Activated CD8-positive, alpha-beta memory T cell treated with anti-CD3 and anti-CD28 coated beads for 1 hour (primary cell): ENCODE measurements around the gene CKLF.
A peak's percentile ranks its signal among the peaks of the same experiment; 100 is the strongest.
"Not testable (repeated sequence)": the region's sequence is repeated elsewhere in the genome, so short reads cannot be mapped to it uniquely, and the experiment has no call there.

ENCODE experiments used
- DNase-seq, 2 donors: peaks; one replicate each; pipeline ENCODE4 v3.0.0-alpha.2; 2020; ENCODE audit warnings: low read depth in 1 of 2; ENCODE audit errors: extremely low read depth in 1 of 2

The CKLF gene

GRCh38 chr16:66592241-66592640 is 39.9 kb downstream of the CKLF start:
- no peak for DNase-seq

GRCh38 chr16:66592814-66593213 is 40.4 kb downstream of the CKLF start:
- no peak for DNase-seq

GRCh38 chr16:66594739-66595138 is 42.4 kb downstream of the CKLF start:
- no peak for DNase-seq

DNA sequence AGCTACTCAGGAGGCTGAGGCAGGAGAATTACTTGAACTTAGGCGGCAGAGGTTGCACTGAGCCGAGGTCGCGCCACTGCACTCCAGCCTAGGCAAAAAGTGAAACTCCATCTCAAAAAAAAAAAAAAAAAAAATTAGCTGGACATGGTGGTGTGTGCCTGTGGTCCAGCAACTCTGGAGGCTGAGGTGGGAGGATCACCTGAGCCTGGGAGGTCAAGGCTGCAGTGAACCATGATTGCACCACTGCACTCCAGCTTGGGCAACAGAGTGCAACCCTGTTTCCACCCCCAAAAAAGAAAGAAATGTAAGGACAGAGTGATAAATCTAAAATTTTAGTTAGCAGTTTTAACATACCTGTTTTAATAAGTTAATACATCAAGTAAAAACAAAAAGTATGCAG is 44.2 kb downstream of the CKLF start:
- DNase-seq, result not testable (repeated sequence)

DNA sequence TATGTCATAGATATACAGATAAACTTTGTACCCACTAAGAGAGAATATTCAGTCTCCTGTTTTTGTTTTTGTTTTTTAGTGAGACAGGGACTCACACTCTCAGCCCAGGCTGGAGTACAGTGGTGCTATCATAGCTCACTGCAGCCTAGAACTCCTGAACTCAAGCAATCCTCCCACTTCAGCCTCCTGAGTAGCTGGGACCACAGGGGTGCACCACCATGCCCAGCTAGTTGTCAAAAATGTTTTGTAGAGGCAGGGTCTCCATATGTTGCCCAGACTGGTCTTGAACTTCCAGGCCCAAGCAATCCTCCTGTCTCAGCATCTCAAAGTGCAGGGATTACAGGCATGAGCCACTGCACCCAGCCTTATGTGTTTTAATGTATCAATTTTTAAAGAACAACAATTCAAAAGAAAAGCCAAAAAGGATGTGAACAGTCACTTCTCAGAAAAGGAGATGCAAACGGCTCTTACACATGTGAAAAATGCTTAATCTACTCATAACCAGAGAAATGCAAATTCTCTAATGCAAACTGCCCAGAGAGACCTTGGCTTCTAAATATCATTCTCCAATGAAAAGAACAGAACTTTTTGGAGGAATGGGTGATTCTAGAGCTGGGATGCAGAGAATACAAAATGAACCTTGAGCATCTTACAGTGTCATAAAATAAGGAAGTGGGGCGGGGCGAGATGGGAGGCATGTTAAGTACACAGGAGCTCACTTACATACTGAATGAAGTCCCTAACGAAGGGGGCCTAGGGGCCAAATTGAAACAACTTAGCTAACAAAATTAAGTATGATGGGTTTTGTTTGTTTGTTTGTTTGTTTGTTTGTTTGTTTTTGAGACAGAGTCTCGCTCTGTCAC is 44.8 kb downstream of the CKLF start:
- no peak for DNase-seq

- no peak for DNase-seq
These were observed 45.7 kb downstream of the CKLF start for GRCh38 chr16:66598111-66598510.

DNA sequence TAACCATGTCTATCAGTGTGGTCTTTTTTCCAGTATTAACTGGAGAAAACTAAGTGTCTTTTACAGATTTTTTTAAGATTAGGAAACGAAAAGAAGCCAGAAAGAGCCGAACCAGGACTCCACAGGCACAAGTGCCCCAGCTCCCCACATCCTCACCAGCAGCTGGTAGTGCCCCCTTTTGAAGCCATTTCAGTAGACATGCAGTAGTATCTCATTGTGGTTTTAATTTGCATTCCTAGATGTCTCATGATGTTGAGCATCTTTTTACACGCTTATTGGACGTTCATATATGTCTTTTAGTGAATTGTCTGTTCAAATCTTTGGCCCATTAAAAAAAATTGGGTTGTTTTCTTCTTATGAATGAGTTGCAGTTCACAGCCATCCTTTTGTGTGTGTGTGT is 47.4 kb downstream of the CKLF start:
- no peak for DNase-seq

GRCh38 chr16:66600477-66600876 is 48.1 kb downstream of the CKLF start:
- DNase-seq, result no peak

GRCh38 chr16:66601471-66601870 is 49.1 kb downstream of the CKLF start:
- no peak for DNase-seq

DNA sequence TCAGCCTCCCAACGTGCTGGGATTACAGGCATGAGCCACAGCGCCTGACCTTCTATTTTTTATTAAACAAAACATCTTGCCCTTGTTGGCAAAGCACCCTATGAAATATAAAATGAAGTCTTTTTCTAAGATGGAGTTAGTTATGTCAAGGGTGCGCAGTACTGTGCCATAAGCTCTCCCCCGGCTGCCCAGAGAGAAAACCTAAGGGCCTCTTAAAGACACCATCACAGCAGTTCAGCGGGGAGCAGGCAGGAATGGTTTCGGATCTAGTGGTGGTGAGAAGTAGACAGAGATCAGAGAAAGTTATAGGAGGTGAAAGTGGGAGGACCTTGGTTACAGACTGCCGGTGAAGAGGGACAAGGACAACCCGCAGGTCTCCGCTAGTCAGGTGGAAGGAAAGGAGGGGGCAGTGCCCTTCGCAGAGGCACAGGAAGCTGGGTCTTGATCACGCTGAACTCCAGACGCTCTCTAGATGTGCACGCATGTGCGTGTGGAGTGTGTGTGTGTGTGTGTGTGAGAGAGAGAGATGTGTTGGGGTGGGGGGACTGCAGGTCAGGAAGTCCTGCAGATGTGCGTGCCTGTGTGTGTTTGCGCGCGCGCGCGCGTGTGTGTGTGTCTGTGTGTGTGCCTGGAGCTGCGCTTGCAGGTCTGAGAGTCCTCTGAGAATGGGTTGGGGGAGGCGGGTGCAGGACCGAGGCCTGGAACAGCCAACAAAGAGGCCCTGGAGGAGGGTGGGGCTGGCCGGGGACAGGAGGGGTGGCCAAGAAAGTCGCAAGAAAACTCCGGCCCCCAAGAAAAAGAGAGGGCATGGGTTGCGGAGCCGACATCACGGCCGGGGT is 51.4 kb downstream of the CKLF start:
- peak; percentile 19 to 50 for DNase-seq

DNA sequence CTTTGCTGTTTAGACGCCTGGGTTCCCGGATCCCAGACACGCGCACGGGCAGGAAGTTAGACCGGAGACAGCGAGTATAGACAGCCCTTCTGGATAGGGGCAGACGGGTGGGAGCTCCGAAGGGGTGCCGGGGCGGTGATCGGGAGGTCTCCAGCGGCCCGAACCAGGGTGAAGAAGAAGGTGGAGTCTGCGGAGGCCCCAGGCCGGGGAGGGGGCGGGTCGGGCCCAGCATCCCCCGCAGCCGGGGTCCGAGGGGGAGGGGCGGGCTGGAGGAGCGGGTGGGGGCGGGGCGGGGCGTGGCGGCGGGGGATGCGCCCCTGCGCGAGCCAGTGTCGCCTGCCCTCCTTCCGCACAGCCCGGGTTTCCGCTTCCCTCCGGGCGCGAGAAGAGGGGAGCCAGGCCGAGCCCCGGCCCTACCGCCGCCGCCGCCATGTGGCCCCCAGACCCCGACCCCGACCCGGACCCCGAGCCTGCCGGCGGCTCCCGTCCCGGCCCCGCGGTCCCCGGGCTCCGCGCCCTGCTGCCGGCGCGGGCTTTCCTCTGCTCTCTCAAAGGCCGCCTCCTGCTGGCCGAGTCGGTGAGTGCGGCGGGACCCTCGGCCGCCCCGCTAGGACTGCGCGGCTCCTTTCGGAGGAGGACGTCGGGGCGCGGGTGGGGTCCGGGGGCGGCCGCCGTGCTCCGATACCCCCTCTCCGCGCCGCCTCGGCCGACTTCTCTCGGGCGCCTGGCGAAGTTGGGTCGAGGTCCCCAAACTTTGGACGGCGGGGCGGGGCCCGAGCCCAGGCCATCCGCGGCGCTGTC is 52.2 kb downstream of the CKLF start, which contains the start of gene CMTM3:
TSS of gene CMTM3 (plus strand) at position 329 of the 801 bp plus-strand sequence. CDS start at position 431, 102 bp downstream.
- peak; percentile 33 to 59 for DNase-seq

- peak in 1 of 2 donors; percentile 12 for DNase-seq
These were observed 53.0 kb downstream of the CKLF start for GRCh38 chr16:66605177-66605978.

DNA sequence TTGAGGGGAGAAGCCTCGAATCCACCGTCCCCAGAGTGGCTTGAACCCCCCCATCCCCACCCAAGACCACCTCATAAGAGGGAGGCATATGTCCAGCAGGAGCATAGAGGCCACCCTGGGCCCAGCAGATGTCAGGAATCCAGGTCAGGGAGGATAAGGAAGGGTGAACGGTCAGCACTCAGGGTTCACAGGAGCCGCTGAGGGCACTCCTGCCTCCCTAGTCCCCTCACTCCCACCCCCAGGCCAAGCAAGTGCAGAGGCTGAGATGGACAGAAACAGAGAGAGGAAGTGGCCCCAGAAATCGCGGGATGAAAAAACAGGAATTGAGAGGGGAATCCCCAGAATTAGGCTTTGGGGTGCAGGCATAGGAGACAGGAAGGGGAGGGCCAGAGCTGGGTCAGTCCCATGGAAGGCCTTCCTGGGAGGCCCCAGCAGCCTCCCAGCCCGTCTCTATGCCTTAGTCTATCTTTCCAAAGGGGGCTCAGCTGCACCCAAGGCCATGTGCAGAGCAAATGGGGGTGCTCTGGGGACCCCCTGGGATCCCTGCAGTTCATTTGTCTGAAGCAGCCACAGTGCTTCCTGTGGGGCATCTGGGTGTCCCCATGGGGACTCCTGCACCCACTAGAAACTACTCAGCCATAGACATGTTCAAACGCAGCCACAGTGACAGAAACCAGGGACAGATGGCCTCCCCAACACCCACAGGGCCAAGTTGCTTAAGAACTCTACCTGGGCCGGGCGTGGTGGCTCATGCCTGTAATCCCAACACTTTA is 53.8 kb downstream of the CKLF start:
- DNase-seq, result no peak

GRCh38 chr16:66608241-66609138 is 56.1 kb downstream of the CKLF start:
- peak; percentile 35 to 76 for DNase-seq

DNA sequence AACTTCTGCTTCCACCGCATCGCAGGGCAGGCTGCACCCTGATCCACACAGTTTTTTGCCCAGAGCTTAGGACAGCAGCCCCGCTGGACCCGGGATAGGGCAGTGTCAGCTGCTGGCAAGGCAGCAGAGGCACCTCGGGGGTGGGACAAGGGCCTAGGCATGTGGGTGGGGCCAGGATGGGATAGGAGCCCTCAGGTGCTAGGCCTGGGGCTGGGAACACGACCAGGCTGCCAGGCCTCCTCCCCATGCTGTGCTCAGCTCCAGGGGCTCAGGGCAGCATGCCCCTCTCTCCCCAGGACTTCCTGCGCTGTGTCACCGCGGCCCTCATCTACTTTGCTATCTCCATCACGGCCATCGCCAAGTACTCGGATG is 56.7 kb downstream of the CKLF start:
- DNase-seq, result no peak

DNA sequence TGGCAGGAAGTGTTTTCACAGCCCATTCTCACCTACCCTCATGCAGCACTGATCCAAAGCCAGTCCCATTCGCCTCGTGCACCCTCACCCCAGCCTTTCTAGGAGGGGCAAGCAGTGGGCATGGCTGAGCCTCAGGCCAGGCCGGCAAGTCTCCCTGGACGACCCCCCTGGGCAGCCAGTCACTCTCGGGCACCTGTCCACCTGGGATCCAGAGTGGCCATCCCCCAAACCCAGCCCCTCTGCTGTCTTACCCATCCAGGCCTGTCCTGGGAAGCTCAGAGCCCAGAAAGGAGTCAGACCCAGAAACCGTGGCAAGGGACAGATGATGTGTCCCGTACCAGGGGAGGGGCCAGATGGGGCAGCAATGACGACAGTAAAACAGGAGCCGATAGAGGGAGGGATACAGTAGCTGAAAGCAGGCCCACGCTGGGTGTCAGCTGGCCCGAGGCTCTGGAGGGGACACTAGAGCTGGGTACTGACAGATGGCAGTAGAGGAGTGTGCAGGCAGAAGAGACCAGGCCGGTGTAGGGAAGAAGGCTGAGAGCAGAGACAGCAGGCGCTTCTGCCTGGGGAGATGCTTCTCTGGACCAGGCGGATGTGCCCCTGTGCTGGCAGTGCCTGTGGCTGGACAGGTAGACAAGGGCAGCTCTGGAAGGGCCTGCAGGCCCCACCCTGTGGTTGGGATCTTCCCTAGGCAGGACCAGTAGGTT is 57.9 kb downstream of the CKLF start:
- no peak for DNase-seq

DNA sequence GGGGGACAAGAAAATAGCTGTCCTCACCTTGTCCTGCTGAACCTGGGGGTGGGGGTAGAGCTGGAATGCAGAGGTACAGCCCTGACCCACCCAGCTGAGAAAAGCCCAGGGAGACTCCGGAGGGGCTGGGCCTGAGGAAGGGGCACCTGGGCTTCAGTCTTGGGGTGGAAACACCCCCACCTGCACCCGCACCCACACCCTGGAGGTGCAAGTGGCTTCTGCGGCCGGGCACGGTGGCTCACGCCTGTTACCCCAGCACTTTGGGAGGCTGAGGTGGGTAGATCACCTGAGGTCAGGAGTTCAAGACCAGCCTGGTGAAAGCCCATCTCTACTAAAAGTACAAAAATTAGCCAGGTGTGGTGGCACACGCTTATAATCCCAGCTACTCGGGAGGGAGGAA is 59.5 kb downstream of the CKLF start:
- DNase-seq, result not testable (repeated sequence)

- DNase-seq, result no peak
These were observed 60.0 kb downstream of the CKLF start for GRCh38 chr16:66612422-66612821.
